IMR-90 (cell line): ENCODE measurements around the gene IRAK1. TPM values are rescaled to one million over a fixed set of nuclear protein-coding genes. Genes with fewer than 3 reads are reported as not detected.
A peak's percentile ranks its signal among the peaks of the same experiment; 100 is the strongest.

Experiments
- ATAC-seq: fragments of 200-7000 bp; cut with Tn5 transposase; 2 replicates; pipeline ENCODE4 v1.9.1; 2020; ENCODE audit warnings: low read depth, mild to moderate bottlenecking, moderate library complexity
- BruUV-seq: library from RNA; stranded (reverse); fragments of 400-500 nt; replicated peaks from 2 replicates; lab custom pipeline; 2021; lab: Mats Ljungman, UMichigan
- CTCF ChIA-PET: fragments of 300-600 bp; formaldehyde crosslinking; extraction: SDS; loops from one replicate; lab custom pipeline; 2021; ENCODE audit warnings: antibody characterized with exemption; lab: Yijun Ruan, JAX
- POLR2A ChIA-PET: fragments of 300-600 bp; sonication (Branson Sonifier 250); formaldehyde crosslinking; loops from one replicate; lab custom pipeline; 2022; ENCODE audit warnings: antibody characterized with exemption; ENCODE audit not compliant: unreplicated experiment; lab: Charles Lee
- DNase-seq: peaks from one replicate; pipeline ENCODE4 v3.0.0; 2013
- H2AFZ ChIP-seq: replicated peaks from 2 replicates; pipeline ENCODE3; 2013; ENCODE audit warnings: low read length, mild to moderate bottlenecking; ENCODE audit not compliant: poor library complexity
- H2AK5ac ChIP-seq: 2 replicates; pipeline ENCODE4 v1.6.1; 2013; ENCODE audit warnings: low read depth, low read length, inconsistent platforms
- H2AK9ac ChIP-seq: replicated peaks from 2 replicates; pipeline ENCODE3; 2013; ENCODE audit warnings: mild to moderate bottlenecking, low read depth, low read length, moderate library complexity; ENCODE audit not compliant: poor library complexity
- H2BK120ac ChIP-seq: 2 replicates; pipeline ENCODE4 v1.6.1; 2013; ENCODE audit warnings: low read depth, low read length, inconsistent platforms
- H2BK15ac ChIP-seq: 3 replicates; pipeline ENCODE4 v1.6.1; 2013; ENCODE audit warnings: low read depth, low read length, inconsistent platforms
- H2BK20ac ChIP-seq: 2 replicates; pipeline ENCODE4 v1.6.1; 2013; ENCODE audit warnings: low read depth, mild to moderate bottlenecking, inconsistent platforms, low read length, moderate library complexity
- H2BK5ac ChIP-seq: 2 replicates; pipeline ENCODE4 v1.6.1; 2013; ENCODE audit warnings: mild to moderate bottlenecking, low read depth, low read length, inconsistent platforms; ENCODE audit not compliant: poor library complexity, severe bottlenecking
- H3K14ac ChIP-seq: replicated peaks from 2 replicates; pipeline ENCODE4 v1.6.1; 2013; ENCODE audit warnings: low read depth, low read length, inconsistent platforms
- H3K18ac ChIP-seq: 2 replicates; pipeline ENCODE4 v1.6.1; 2013; ENCODE audit warnings: low read depth, low read length, control low read depth
- H3K23ac ChIP-seq: 2 replicates; pipeline ENCODE4 v1.6.1; 2013; ENCODE audit warnings: low read depth, low read length, inconsistent platforms
- H3K27ac ChIP-seq: 2 replicates; pipeline ENCODE4 v1.5.1; 2013; ENCODE audit warnings: mild to moderate bottlenecking, control low read depth, low read length; ENCODE audit not compliant: insufficient read depth
- H3K27me3 ChIP-seq: 2 replicates; pipeline ENCODE4 v1.6.1; 2013; ENCODE audit warnings: low read length; ENCODE audit not compliant: control insufficient read depth, insufficient read depth
- H3K36me3 ChIP-seq: 2 replicates; pipeline ENCODE4 v1.6.1; 2013; ENCODE audit warnings: low read length, mixed read lengths; ENCODE audit not compliant: control insufficient read depth, insufficient read depth
- H3K4ac ChIP-seq: 2 replicates; pipeline ENCODE4 v1.6.1; 2013; ENCODE audit warnings: low read depth, low read length, inconsistent platforms
- H3K4me1 ChIP-seq: 2 replicates; pipeline ENCODE4 v1.6.1; 2013; ENCODE audit warnings: low read length, mixed read lengths; ENCODE audit not compliant: control insufficient read depth, insufficient read depth
- H3K4me2 ChIP-seq: 2 replicates; pipeline ENCODE4 v1.6.1; 2013; ENCODE audit warnings: low read depth, mild to moderate bottlenecking, control low read depth, low read length, moderate library complexity
- H3K4me3 ChIP-seq: 2 replicates; pipeline ENCODE4 v1.5.1; 2013; ENCODE audit warnings: low read depth, mild to moderate bottlenecking, control low read depth, low read length, moderate library complexity; ENCODE audit not compliant: insufficient read depth
- H3K56ac ChIP-seq: 2 replicates; pipeline ENCODE4 v1.6.1; 2013; ENCODE audit warnings: low read length, inconsistent platforms; ENCODE audit not compliant: insufficient read depth; ENCODE audit errors: extremely low read depth
- H3K79me1 ChIP-seq, 2 experiments: 2 replicates each; pipeline ENCODE4 v1.6.1; 2013; ENCODE audit warnings: low read length in 2 of 2, inconsistent platforms in 1 of 2, low read depth in 1 of 2
- H3K9ac ChIP-seq: 2 replicates; pipeline ENCODE4 v1.6.1; 2013; ENCODE audit warnings: low read depth, low read length, control low read depth
- H3K9me1 ChIP-seq: 2 replicates; pipeline ENCODE4 v1.6.1; 2013; ENCODE audit warnings: low read length, inconsistent platforms; ENCODE audit not compliant: insufficient read depth
- H3K9me3 ChIP-seq: 2 replicates; pipeline ENCODE4 v1.6.1; 2013; ENCODE audit warnings: low read length; ENCODE audit not compliant: control insufficient read depth, insufficient read depth
- H4K20me1 ChIP-seq: 2 replicates; pipeline ENCODE4 v1.6.1; 2013; ENCODE audit warnings: low read length, inconsistent platforms; ENCODE audit not compliant: insufficient read depth
- H4K5ac ChIP-seq: 2 replicates; pipeline ENCODE4 v1.6.1; 2013; ENCODE audit warnings: mild to moderate bottlenecking, low read depth, low read length, control low read depth
- H4K8ac ChIP-seq, 2 experiments: 2 replicates each; pipeline ENCODE4 v1.6.1; 2013; ENCODE audit warnings: low read depth in 2 of 2, low read length in 2 of 2, control low read depth in 1 of 2, inconsistent platforms in 1 of 2
- H4K91ac ChIP-seq: 2 replicates; pipeline ENCODE4 v1.6.1; 2013; ENCODE audit warnings: low read depth, low read length, inconsistent platforms; ENCODE audit not compliant: insufficient read depth
- BHLHE40 ChIP-seq: fragments of 150-350 bp; IDR thresholded peaks from 2 replicates; pipeline ENCODE4 v1.6.1; 2016; ENCODE audit warnings: mild to moderate bottlenecking, low read depth, low read length
- CEBPB ChIP-seq: IDR thresholded peaks from 2 replicates; pipeline ENCODE4 v1.6.1; 2012; ENCODE audit warnings: low read depth, low read length, improper control_type of control experiment
- FOS ChIP-seq: fragments of 150-350 bp; IDR thresholded peaks from 2 replicates; pipeline ENCODE4 v1.6.1; 2016; ENCODE audit warnings: low read depth, low read length
- MAFK ChIP-seq: IDR thresholded peaks from 2 replicates; pipeline ENCODE4 v1.6.1; 2012; ENCODE audit warnings: low read depth, low read length, improper control_type of control experiment
- NFE2L2 ChIP-seq: fragments of 150-350 bp; IDR thresholded peaks from 2 replicates; pipeline ENCODE4 v1.6.1; 2016; ENCODE audit warnings: low read depth, mild to moderate bottlenecking, low read length
- RAD21 ChIP-seq: IDR thresholded peaks from 2 replicates; pipeline ENCODE4 v1.6.1; 2012; ENCODE audit warnings: low read length, improper control_type of control experiment
- RFX5 ChIP-seq: IDR thresholded peaks from 2 replicates; pipeline ENCODE4 v1.8.0; 2012; ENCODE audit warnings: low read depth, mild to moderate bottlenecking, low read length, moderate library complexity
- SMC3 ChIP-seq: fragments of 150-350 bp; IDR thresholded peaks from 2 replicates; pipeline ENCODE4 v1.6.1; 2016; ENCODE audit warnings: low read depth, mild to moderate bottlenecking, antibody characterized with exemption, low read length, moderate library complexity
- WGBS, 2 experiments: methylation state at CpG; one replicate each; pipeline versions ENCODE4 v1.1.5 to v1.1.7; 2013; ENCODE audit warnings: missing lambda C conversion rate in 2 of 2; ENCODE audit not compliant: insufficient read length in 1 of 2; ENCODE audit errors: extremely low coverage in 2 of 2; 5-methylcytosine and 5-hydroxymethylcytosine counted together
- dilution Hi-C: fragments of 300-500 bp; cut with HindIII; formaldehyde crosslinking; loops from one replicate; pipeline ENCODE4 v1.14.3; 2018; ENCODE audit warnings: low sequenced_read_pairs; ENCODE audit not compliant: unreplicated experiment
- in situ Hi-C: fragments of 300-500 bp; cut with MboI; formaldehyde crosslinking; loops from 3 replicates; pipeline ENCODE4 v1.14.3; 2019; ENCODE audit warnings: low sequenced_read_pairs, inconsistent platforms, mixed read lengths
- intact Hi-C: fragments of 100-400 bp; cut with micrococcal nuclease; formaldehyde crosslinking; loops from 2 replicates; pipeline ENCODE4 v1.10.0; 2022
- polyA plus RNA-seq, 3 experiments: library from polyadenylated mRNA; depleted of rRNA; stranded (reverse); fragments of >200 nt; gene quantifications; 2 replicates each; pipeline ENCODE4 v1.2.3, GENCODE V29; 2012; ENCODE audit warnings: low replicate concordance in 1 of 3
- total RNA-seq: library from RNA; depleted of rRNA; stranded (reverse); fragments of >200 nt; gene quantifications from 2 replicates; pipeline ENCODE4 v1.2.3, GENCODE V29; 2012
- TF ChIP-seq, protein P1 (sequence below): fragments of 150-350 bp; IDR thresholded peaks from 2 replicates; pipeline ENCODE4 v1.6.1; 2017; ENCODE audit warnings: mild to moderate bottlenecking, antibody characterized with exemption, low read length, low read depth
- TF ChIP-seq, protein P2 (sequence below): fragments of 150-350 bp; IDR thresholded peaks from 2 replicates; pipeline ENCODE4 v1.6.1; 2016; ENCODE audit warnings: low read depth, mild to moderate bottlenecking, low read length, moderate library complexity, borderline replicate concordance

The IRAK1 gene
- total and polyA plus RNA-seq, 2 of the 4 experiments (the other 2 are of a cell fraction), result 33.3 to 50.2 TPM

DNA sequence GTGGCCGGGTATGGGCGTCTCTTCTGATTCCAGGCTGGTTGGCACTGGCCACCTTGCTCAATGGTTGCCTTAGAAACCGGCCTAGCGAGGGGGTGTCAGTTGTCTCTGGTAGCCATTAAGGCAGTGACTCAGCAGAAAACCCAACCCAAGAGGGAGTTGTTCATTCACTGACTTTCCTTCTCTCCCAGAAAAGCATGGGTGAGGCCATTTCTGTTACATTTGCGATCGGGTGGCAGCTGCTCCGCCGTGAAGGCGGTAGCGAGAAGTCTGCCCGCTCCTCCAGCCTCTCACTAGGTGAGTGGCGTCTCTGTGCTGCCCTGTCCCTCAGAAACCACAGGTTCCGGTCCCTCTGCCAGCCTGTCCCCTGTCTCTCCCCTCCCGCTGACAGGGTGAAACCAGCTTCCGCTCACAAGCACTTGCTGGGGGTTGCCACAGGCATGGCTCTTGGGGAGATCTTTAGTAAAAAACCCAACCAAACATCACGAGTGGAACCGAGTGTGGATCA is 17.4 kb downstream of the IRAK1 start:
- TF ChIP-seq, protein P1, sequence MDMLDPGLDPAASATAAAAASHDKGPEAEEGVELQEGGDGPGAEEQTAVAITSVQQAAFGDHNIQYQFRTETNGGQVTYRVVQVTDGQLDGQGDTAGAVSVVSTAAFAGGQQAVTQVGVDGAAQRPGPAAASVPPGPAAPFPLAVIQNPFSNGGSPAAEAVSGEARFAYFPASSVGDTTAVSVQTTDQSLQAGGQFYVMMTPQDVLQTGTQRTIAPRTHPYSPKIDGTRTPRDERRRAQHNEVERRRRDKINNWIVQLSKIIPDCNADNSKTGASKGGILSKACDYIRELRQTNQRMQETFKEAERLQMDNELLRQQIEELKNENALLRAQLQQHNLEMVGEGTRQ, result no peak
- TF ChIP-seq, protein P2, sequence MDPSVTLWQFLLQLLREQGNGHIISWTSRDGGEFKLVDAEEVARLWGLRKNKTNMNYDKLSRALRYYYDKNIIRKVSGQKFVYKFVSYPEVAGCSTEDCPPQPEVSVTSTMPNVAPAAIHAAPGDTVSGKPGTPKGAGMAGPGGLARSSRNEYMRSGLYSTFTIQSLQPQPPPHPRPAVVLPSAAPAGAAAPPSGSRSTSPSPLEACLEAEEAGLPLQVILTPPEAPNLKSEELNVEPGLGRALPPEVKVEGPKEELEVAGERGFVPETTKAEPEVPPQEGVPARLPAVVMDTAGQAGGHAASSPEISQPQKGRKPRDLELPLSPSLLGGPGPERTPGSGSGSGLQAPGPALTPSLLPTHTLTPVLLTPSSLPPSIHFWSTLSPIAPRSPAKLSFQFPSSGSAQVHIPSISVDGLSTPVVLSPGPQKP, result no peak
- no peak for TF ChIP-seq RFX5
- no peak for TF ChIP-seq CEBPB
- no peak for TF ChIP-seq SMC3
- no peak for TF ChIP-seq BHLHE40
- peak; percentile 97 for TF ChIP-seq NFE2L2
- TF ChIP-seq MAFK, result peak; percentile 65
- no peak for TF ChIP-seq RAD21
- no peak for TF ChIP-seq FOS
- Histone ChIP-seq H2BK120ac (peak overlapping the region; percentile 65), H3K14ac (peak overlapping the region; percentile 63; the same call in 1 of the 2 replicates), H3K27me3 (no peaks in the 10 kb centered on the region), H3K4me3 (no peak overlapping the region), H4K91ac (peak overlapping the region; percentile 81), H3K9me3 (no peaks in the 10 kb centered on the region), H3K4ac (peak overlapping the region; percentile 72), H4K8ac (peak overlapping the region; percentile 83 to 85), H3K27ac (peak overlapping the region; percentile 48), H3K18ac (peak overlapping the region; percentile 8), H3K23ac (no peak overlapping the region), H3K9me1 (0 out of 2 replicates have a peak, but pooled peaks cover 4% of the 10 kb centered on the region), H4K20me1 (no peaks in the 10 kb centered on the region), H2AFZ (peak overlapping the region; percentile 81), H3K56ac (no peak overlapping the region), H3K36me3 (no peaks in the 10 kb centered on the region), H2AK5ac (peak overlapping the region; percentile 84; the same call in 1 of the 2 replicates), H2BK15ac (peak overlapping the region; percentile 70; the same call in 1 of the 3 replicates), H2BK20ac (no peak overlapping the region), H3K79me1 (no peaks in the 10 kb centered on the region), H2BK5ac (peak overlapping the region; percentile 35), H3K9ac (no peak overlapping the region), H3K4me2 (no peak overlapping the region), H3K4me1 (peaks cover 2% of the 10 kb centered on the region), H2AK9ac (no peak overlapping the region), H4K5ac (peak overlapping the region; percentile 84)
- dilution Hi-C loops (no loop called here), intact Hi-C loops (no loop called here), in situ Hi-C loops (no loop called here)
- ChIA-PET CTCF (interaction anchor here (0.7 kb wide), 1 partner anchor 306 kb away, joined by 4 read pairs; no protein-coding TSS in a partner anchor), POLR2A (interaction anchor here (0.6 kb wide), 1 partner anchor 289 kb away, joined by 3 read pairs; no protein-coding TSS in a partner anchor)
- DNase-seq, result peak; percentile 61
- peak; percentile 78 for ATAC-seq
- WGBS, 2 experiments, result 86% methylated on average over 12 of the region's 17 CpGs; no CpG with 5 or more reads in 1 of the 2 experiments
- BruUV-seq, result no TSS peak
